Small intestine (tissue), 7 donors: ENCODE data around the gene SEMA5A. TPM values are rescaled to one million over a fixed set of nuclear protein-coding genes. Genes with fewer than 3 reads are reported as not detected.

Experiments
- DNase-seq, 2 donors: peaks; one replicate each; pipeline versions ENCODE4 v3.0.0 to v3.0.0-alpha.2; 2013
- FAIRE-seq: peaks from 2 replicates; lab custom pipeline; 2012; peaks lifted over from hg19 to GRCh38; lab: Jason Lieb, UNC
- H3K27ac ChIP-seq, 3 donors: one replicate each; pipeline ENCODE4 v1.5.1; 2013; ENCODE audit warnings: low read length in 2 of 3, mild to moderate bottlenecking in 2 of 3, control low read depth in 1 of 3, inconsistent platforms in 1 of 3, low read depth in 1 of 3, moderate library complexity in 1 of 3
- H3K27me3 ChIP-seq, 3 donors: one replicate each; pipeline ENCODE4 v1.6.1; 2013; ENCODE audit warnings: low read length in 3 of 3, inconsistent platforms in 1 of 3; ENCODE audit not compliant: control insufficient read depth in 3 of 3, insufficient read depth in 3 of 3
- H3K36me3 ChIP-seq, 3 donors: one replicate each; pipeline ENCODE4 v1.6.1; 2013; ENCODE audit warnings: low read length in 3 of 3, inconsistent platforms in 1 of 3, low read depth in 1 of 3, mild to moderate bottlenecking in 1 of 3, moderate library complexity in 1 of 3; ENCODE audit not compliant: control insufficient read depth in 3 of 3, insufficient read depth in 2 of 3
- H3K4me1 ChIP-seq, 3 donors: one replicate each; pipeline ENCODE4 v1.6.1; 2013; ENCODE audit warnings: low read length in 2 of 3, inconsistent platforms in 1 of 3, low read depth in 1 of 3, mild to moderate bottlenecking in 1 of 3, moderate library complexity in 1 of 3; ENCODE audit not compliant: control insufficient read depth in 3 of 3, insufficient read depth in 2 of 3
- H3K4me3 ChIP-seq, 3 donors: one replicate each; pipeline ENCODE4 v1.5.1; 2013; ENCODE audit warnings: low read length in 3 of 3, control low read depth in 1 of 3, inconsistent platforms in 1 of 3, low read depth in 1 of 3, mild to moderate bottlenecking in 1 of 3, moderate library complexity in 1 of 3
- H3K9me3 ChIP-seq, 2 donors: one replicate each; pipeline ENCODE4 v1.6.1; 2013; ENCODE audit warnings: low read depth in 1 of 2, low read length in 1 of 2; ENCODE audit not compliant: control insufficient read depth in 2 of 2, insufficient read depth in 1 of 2
- WGBS, 3 donors: extraction: QIAGEN DNeasy Blood & Tissue Kit; methylation state at CpG; one replicate each; pipeline ENCODE4 v1.1.7; 2013; 5-methylcytosine and 5-hydroxymethylcytosine counted together
- polyA plus RNA-seq, 4 donors: library from polyadenylated mRNA; stranded (reverse) in 3 of 4; unstranded in 1 of 4; fragments of 200-250 nt in 3 of 4; fragments of 120-200 nt in 1 of 4; gene quantifications; one replicate each; pipeline versions ENCODE4 v1.2.1 to v1.2.3, GENCODE V29; 2013
- donor health status: healthy with polysubstance abuse.
- donor health status: control.
- donor health status: control.
- donor health status: Bipolar disorder and iron deficiency.
- donor health status: healthy.

The SEMA5A gene
- polyA plus RNA-seq, 4 donors = 0.45 to 11.1 (median 1.2) TPM

GRCh38 chr5:9431496-9432258 is 114.2 kb downstream of the SEMA5A start:
- peaks cover 0 to 3% (median 0%) of the 10 kb centered on the region in 3 donors for H3K36me3 ChIP-seq
- no peaks in the 10 kb centered on the region for H3K27me3 ChIP-seq
- no peak for FAIRE-seq
- peak overlapping the region in 2 of 3 donors; percentile 11 to 22 for H3K27ac ChIP-seq
- peaks cover 0 to 11% (median 4%) of the 10 kb centered on the region in 3 donors for H3K4me1 ChIP-seq
- H3K9me3 ChIP-seq = no peaks in the 10 kb centered on the region
- WGBS, 3 donors = 23 to 33% (median 27%) methylated on average over 9 of the region's 9 CpGs
- peak; percentile 14 to 59 for DNase-seq
- no peak overlapping the region for H3K4me3 ChIP-seq

- peaks cover 0 to 11% (median 4%) of the 10 kb centered on the region in 3 donors for H3K4me1 ChIP-seq
- H3K9me3 ChIP-seq = no peaks in the 10 kb centered on the region
- H3K4me3 ChIP-seq = no peak overlapping the region
- peaks cover 0 to 1% (median 0%) of the 10 kb centered on the region in 3 donors for H3K36me3 ChIP-seq
- H3K27ac ChIP-seq = peak overlapping the region in 1 of 3 donors; percentile 11
- H3K27me3 ChIP-seq = no peaks in the 10 kb centered on the region
- FAIRE-seq (no peak), DNase-seq (no peak)
Observed at GRCh38 chr5:9431151-9431495, 114.8 kb downstream of the SEMA5A start.

GRCh38 chr5:9430306-9430705 is 115.6 kb downstream of the SEMA5A start:
- Histone ChIP-seq H3K36me3 (no peaks in the 10 kb centered on the region), H3K9me3 (no peaks in the 10 kb centered on the region), H3K27me3 (no peaks in the 10 kb centered on the region), H3K4me1 (peaks cover 0 to 11% (median 4%) of the 10 kb centered on the region in 3 donors), H3K27ac (no peak overlapping the region), H3K4me3 (no peak overlapping the region)
- DNase-seq (no peak), FAIRE-seq (no peak)
- WGBS, 3 donors = 74 to 91% (median 87%) methylated on average over 2 of the region's 2 CpGs

- no peak overlapping the region for H3K4me3 ChIP-seq
- H3K9me3 ChIP-seq = no peaks in the 10 kb centered on the region
- no peak overlapping the region for H3K27ac ChIP-seq
- 85 to 93% (median 86%) methylated on average over 8 of the region's 8 CpGs for WGBS, 3 donors
- FAIRE-seq (no peak), DNase-seq (no peak)
- no peaks in the 10 kb centered on the region for H3K27me3 ChIP-seq
- peaks cover 0 to 11% (median 4%) of the 10 kb centered on the region in 3 donors for H3K4me1 ChIP-seq
- no peaks in the 10 kb centered on the region for H3K36me3 ChIP-seq
Observed at GRCh38 chr5:9429691-9430215, 116.1 kb downstream of the SEMA5A start.

GRCh38 chr5:9428272-9428671 is 117.6 kb downstream of the SEMA5A start:
- Histone ChIP-seq H3K4me3 (no peak overlapping the region), H3K27me3 (no peaks in the 10 kb centered on the region), H3K9me3 (no peaks in the 10 kb centered on the region), H3K4me1 (peaks cover 0 to 11% (median 4%) of the 10 kb centered on the region in 3 donors), H3K27ac (no peak overlapping the region), H3K36me3 (no peaks in the 10 kb centered on the region)
- FAIRE-seq (no peak), DNase-seq (no peak)
- WGBS, 3 donors = 83 to 85% (median 84%) methylated on average over 4 of the region's 4 CpGs

- no peaks in the 10 kb centered on the region for H3K9me3 ChIP-seq
- FAIRE-seq = no peak
- no peaks in the 10 kb centered on the region for H3K36me3 ChIP-seq
- H3K27ac ChIP-seq = no peak overlapping the region
- no peak for DNase-seq
- no peaks in the 10 kb centered on the region for H3K27me3 ChIP-seq
- no peak overlapping the region for H3K4me3 ChIP-seq
- no peaks in the 10 kb centered on the region for H3K4me1 ChIP-seq
Observed at GRCh38 chr5:9425710-9426109, 120.2 kb downstream of the SEMA5A start.

- H3K27ac ChIP-seq = no peak overlapping the region
- DNase-seq (no peak), FAIRE-seq (no peak)
- WGBS, 3 donors = 58 to 72% (median 69%) methylated on average over 1 of the region's 1 CpG
- H3K27me3 ChIP-seq = no peaks in the 10 kb centered on the region
- no peak overlapping the region for H3K4me3 ChIP-seq
- H3K4me1 ChIP-seq = no peaks in the 10 kb centered on the region
- peaks cover 0 to 3% of the 10 kb centered on the region in 2 donors for H3K9me3 ChIP-seq
- no peaks in the 10 kb centered on the region for H3K36me3 ChIP-seq
Observed at GRCh38 chr5:9423571-9423970, 122.3 kb downstream of the SEMA5A start.

- no peak for DNase-seq
- no peak for FAIRE-seq
- Histone ChIP-seq H3K27me3 (no peaks in the 10 kb centered on the region), H3K4me1 (no peaks in the 10 kb centered on the region), H3K4me3 (no peak overlapping the region), H3K9me3 (peaks cover 0 to 3% of the 10 kb centered on the region in 2 donors), H3K27ac (no peak overlapping the region), H3K36me3 (no peaks in the 10 kb centered on the region)
- WGBS, 3 donors = 12 to 18% (median 15%) methylated on average over 2 of the region's 2 CpGs
Observed at GRCh38 chr5:9421884-9422283, 124.0 kb downstream of the SEMA5A start.
